ENCODE data around the gene ODAM.
"Not testable (repeated sequence)": the region's sequence is repeated elsewhere in the genome, so short reads cannot be mapped to it uniquely, and the experiment has no call there.

The ODAM gene

GRCh38 chr4:70195425-70195824 is at the start of gene ODAM:
TSS of gene ODAM (plus strand) at chr4:70195725. CDS start at chr4:70196544, 819 bp downstream.
- DNase-seq (ENCODE audit: low read depth) = no peak

GRCh38 chr4:70151271-70151670 is 44.3 kb upstream of the ODAM start:
- DNase-seq (ENCODE audit: low read depth) = no peak

- DNase-seq (ENCODE audit: low read depth) = no peak
These were observed 43.4 kb upstream of the ODAM start for GRCh38 chr4:70152088-70152487.

GRCh38 chr4:70153937-70154336 is 41.6 kb upstream of the ODAM start, which contains the start of gene PRR27:
TSS of gene PRR27 (plus strand) at chr4:70154237. CDS start at chr4:70154376, 139 bp downstream.
- DNase-seq (ENCODE audit: low read depth) = no peak

- DNase-seq (ENCODE audit: low read depth) = no peak
These were observed 36.9 kb upstream of the ODAM start for GRCh38 chr4:70158576-70158975.

- no peak for DNase-seq (ENCODE audit: low read depth)
These were observed 18.4 kb upstream of the ODAM start for GRCh38 chr4:70177090-70177489.

GRCh38 chr4:70178075-70178660 is 17.4 kb upstream of the ODAM start:
- no peak for DNase-seq (ENCODE audit: low read depth)

- DNase-seq (ENCODE audit: low read depth) = no peak
These were observed 15.7 kb upstream of the ODAM start for GRCh38 chr4:70179811-70180210.

GRCh38 chr4:70181864-70182263 is 13.7 kb upstream of the ODAM start:
- DNase-seq (ENCODE audit: low read depth) = no peak

GRCh38 chr4:70182517-70183167 is 12.9 kb upstream of the ODAM start:
- no peak for DNase-seq (ENCODE audit: low read depth)

GRCh38 chr4:70183168-70183939 is 12.2 kb upstream of the ODAM start:
- DNase-seq (ENCODE audit: low read depth) = no peak

GRCh38 chr4:70183940-70184246 is 11.6 kb upstream of the ODAM start:
- DNase-seq (ENCODE audit: low read depth) = no peak

GRCh38 chr4:70187216-70187615 is 8.3 kb upstream of the ODAM start:
- DNase-seq (ENCODE audit: low read depth) = no peak

GRCh38 chr4:70190579-70190978 is 4.9 kb upstream of the ODAM start:
- no peak for DNase-seq (ENCODE audit: low read depth)

GRCh38 chr4:70191647-70192046 is 3.9 kb upstream of the ODAM start:
- DNase-seq (ENCODE audit: low read depth) = no peak

- DNase-seq (ENCODE audit: low read depth) = no peak
These were observed 2.6 kb upstream of the ODAM start for GRCh38 chr4:70192895-70193294.

- DNase-seq (ENCODE audit: low read depth) = no peak
These were observed 1.3 kb downstream of the ODAM start for GRCh38 chr4:70196857-70197256.

- no peak for DNase-seq (ENCODE audit: low read depth)
These were observed 2.3 kb downstream of the ODAM start for GRCh38 chr4:70197842-70198241.

- no peak for DNase-seq (ENCODE audit: low read depth)
These were observed 8.1 kb downstream of the ODAM start for GRCh38 chr4:70203601-70204000.

GRCh38 chr4:70212752-70213151 is 17.2 kb downstream of the ODAM start:
- not testable (repeated sequence) for DNase-seq (ENCODE audit: low read depth)

- not testable (repeated sequence) for DNase-seq (ENCODE audit: low read depth)
These were observed 20.6 kb downstream of the ODAM start for GRCh38 chr4:70216109-70216508.

GRCh38 chr4:70216550-70216949 is 21.0 kb downstream of the ODAM start:
- DNase-seq (ENCODE audit: low read depth) = not testable (repeated sequence)

- DNase-seq (ENCODE audit: low read depth) = not testable (repeated sequence)
These were observed 25.9 kb downstream of the ODAM start for GRCh38 chr4:70221389-70221788.

Measured in T-helper 22 cell (primary cell).